BE2C (cell line): ENCODE results near the gene NPC1L1.

Experiments used
- DNase-seq: peaks from one replicate; pipeline ENCODE4 v3.0.0-alpha.2; 2020
- H3K27me3 ChIP-seq: fragments of 250-450 bp; sonication (Bioruptor Pico); 2 replicates; pipeline ENCODE4 v1.5.1; 2020; ENCODE audit warnings: mild to moderate bottlenecking
- H3K36me3 ChIP-seq: fragments of 250-450 bp; sonication (Bioruptor Pico); 2 replicates; pipeline ENCODE4 v1.5.1; 2020; ENCODE audit warnings: mild to moderate bottlenecking
- H3K4me1 ChIP-seq: fragments of 250-450 bp; sonication (Bioruptor Pico); 2 replicates; pipeline ENCODE4 v1.5.1; 2020
- H3K4me3 ChIP-seq: 2 replicates; pipeline ENCODE4 v1.5.1; 2011; ENCODE audit warnings: low read depth, low read length
- H3K9me3 ChIP-seq: fragments of 250-450 bp; sonication (Bioruptor Pico); 2 replicates; pipeline ENCODE4 v1.5.1; 2020
- TF ChIP-seq, protein P1 (sequence below): IDR thresholded peaks from 2 replicates; pipeline ENCODE4 v1.5.1; 2012; ENCODE audit warnings: mild to moderate bottlenecking, low read depth, low read length

Gene NPC1L1

DNA sequence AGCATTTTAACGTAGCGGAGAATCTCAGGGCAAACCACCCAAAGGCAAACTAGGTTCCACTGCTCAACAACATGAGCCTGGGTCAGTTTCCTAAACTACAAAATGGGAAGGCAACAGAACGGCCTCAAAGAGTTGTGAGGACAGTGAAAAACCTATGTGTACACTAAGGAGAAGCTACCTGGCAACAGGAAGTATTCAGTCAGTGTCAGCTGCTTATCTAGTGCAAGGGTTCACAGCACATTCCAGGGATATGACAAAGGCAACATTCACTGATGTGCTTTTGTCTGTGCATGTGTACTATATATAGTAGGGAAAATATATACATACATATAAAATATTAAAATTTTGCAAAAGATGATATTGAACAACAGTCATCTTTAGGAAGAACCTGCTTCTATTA, 67.8 kb downstream of the NPC1L1 start:
- Histone ChIP-seq H3K4me1 (peaks cover 12% of the 10 kb centered on the region), H3K4me3 (no peak overlapping the region), H3K9me3 (no peaks in the 10 kb centered on the region), H3K36me3 (peaks cover 47% of the 10 kb centered on the region), H3K27me3 (no peaks in the 10 kb centered on the region)
- no peak for DNase-seq
- TF ChIP-seq, protein P1, sequence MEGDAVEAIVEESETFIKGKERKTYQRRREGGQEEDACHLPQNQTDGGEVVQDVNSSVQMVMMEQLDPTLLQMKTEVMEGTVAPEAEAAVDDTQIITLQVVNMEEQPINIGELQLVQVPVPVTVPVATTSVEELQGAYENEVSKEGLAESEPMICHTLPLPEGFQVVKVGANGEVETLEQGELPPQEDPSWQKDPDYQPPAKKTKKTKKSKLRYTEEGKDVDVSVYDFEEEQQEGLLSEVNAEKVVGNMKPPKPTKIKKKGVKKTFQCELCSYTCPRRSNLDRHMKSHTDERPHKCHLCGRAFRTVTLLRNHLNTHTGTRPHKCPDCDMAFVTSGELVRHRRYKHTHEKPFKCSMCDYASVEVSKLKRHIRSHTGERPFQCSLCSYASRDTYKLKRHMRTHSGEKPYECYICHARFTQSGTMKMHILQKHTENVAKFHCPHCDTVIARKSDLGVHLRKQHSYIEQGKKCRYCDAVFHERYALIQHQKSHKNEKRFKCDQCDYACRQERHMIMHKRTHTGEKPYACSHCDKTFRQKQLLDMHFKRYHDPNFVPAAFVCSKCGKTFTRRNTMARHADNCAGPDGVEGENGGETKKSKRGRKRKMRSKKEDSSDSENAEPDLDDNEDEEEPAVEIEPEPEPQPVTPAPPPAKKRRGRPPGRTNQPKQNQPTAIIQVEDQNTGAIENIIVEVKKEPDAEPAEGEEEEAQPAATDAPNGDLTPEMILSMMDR = no peak

DNA sequence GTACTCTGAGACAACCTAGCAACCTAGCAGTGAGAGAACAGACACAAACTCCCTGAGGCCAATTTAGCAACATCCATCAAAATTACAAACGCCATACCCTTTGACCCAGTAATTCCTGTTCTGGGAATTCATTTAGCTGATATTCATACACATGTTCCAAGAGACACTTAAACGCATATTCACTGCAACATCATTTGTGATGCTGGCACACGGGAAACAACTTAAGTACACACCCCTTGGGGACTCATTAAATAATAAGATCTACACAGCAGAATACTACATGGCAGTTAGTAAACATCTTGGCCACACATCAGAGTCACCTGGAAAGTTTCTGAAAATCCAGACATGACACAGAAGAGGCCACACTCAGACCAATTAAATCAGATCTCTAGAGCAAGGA, 68.3 kb downstream of the NPC1L1 start:
- Histone ChIP-seq H3K36me3 (peaks cover 47% of the 10 kb centered on the region), H3K9me3 (no peaks in the 10 kb centered on the region), H3K4me1 (peaks cover 12% of the 10 kb centered on the region), H3K4me3 (no peak overlapping the region), H3K27me3 (no peaks in the 10 kb centered on the region)
- DNase-seq = no peak
- TF ChIP-seq, protein P1 = no peak

DNA sequence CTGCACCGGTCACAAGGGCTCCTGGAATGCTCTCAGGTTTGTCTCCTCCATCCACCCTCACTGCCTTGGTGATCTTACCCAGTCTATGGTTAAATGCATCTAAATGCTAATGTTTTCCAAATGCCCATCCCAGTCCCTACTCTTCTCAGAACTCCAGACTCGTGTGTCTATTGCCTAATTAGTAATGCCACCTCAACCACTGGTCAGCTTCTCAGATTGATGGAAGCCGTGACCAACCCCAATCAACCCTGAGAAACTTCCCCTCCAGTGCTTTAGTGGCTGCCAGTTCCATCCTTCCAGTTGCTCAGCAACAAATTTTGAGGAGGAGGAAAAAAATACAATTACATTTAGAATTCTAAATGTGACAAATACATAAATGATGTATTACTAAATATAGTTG, 69.3 kb downstream of the NPC1L1 start:
- TF ChIP-seq, protein P1 = no peak
- Histone ChIP-seq H3K4me3 (no peak overlapping the region), H3K4me1 (peaks cover 12% of the 10 kb centered on the region), H3K27me3 (no peaks in the 10 kb centered on the region), H3K36me3 (peaks cover 49% of the 10 kb centered on the region), H3K9me3 (no peaks in the 10 kb centered on the region)
- DNase-seq = no peak

DNA sequence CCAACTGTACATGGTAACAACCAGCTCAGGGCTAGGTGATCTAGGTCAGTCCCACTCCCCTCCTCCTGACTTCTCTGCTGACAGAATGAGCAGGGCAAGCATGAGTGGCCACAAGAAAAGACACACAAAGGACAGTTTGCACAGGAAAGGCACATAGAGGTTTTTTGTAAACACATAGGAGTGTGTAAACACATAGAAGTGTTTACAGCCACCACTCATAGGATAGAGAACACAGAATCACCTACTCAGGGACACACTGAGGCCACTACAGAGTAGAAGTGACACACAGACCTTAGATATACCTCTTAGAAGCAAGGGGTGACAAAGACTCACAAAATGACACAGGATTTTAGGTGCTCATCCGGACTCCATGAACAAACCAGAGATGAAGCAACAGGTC, 69.7 kb downstream of the NPC1L1 start:
- H3K27me3 ChIP-seq = no peaks in the 10 kb centered on the region
- H3K9me3 ChIP-seq = no peaks in the 10 kb centered on the region
- H3K4me1 ChIP-seq = peaks cover 12% of the 10 kb centered on the region
- TF ChIP-seq, protein P1 = no peak
- H3K36me3 ChIP-seq = peaks cover 47% of the 10 kb centered on the region
- no peak for DNase-seq
- H3K4me3 ChIP-seq = no peak overlapping the region

DNA sequence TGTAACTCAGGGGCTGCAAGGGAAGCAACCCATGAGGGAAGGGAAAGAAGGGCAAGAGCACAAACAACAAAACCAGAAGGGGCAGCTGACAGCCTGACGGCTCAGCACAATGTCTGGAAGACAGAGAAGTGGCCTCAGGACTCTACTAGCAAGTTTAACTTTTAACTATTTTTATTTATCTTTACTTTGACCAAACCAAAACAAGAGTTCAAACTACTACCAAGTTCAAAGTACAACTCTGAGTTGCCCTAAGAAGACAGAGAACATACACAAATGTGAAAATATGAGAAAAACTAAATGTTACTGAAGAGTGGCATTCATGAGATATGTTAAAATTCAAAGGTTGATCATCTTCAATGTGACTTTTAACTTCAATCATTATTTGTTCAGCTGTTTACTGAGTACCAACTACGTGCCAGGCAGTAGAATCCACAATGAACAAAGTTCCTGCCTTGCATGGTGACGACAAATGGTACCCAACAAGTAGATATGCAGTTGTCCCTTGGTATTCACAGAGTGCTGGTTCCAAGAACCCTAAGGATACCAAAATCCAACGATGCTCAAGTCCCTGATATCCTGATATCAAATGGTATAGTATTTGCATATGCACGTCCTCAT, 70.4 kb downstream of the NPC1L1 start:
- Histone ChIP-seq H3K4me3 (no peak overlapping the region), H3K27me3 (no peaks in the 10 kb centered on the region), H3K4me1 (peaks cover 12% of the 10 kb centered on the region), H3K36me3 (peaks cover 41% of the 10 kb centered on the region), H3K9me3 (no peaks in the 10 kb centered on the region)
- no peak for DNase-seq
- TF ChIP-seq, protein P1 = no peak

DNA sequence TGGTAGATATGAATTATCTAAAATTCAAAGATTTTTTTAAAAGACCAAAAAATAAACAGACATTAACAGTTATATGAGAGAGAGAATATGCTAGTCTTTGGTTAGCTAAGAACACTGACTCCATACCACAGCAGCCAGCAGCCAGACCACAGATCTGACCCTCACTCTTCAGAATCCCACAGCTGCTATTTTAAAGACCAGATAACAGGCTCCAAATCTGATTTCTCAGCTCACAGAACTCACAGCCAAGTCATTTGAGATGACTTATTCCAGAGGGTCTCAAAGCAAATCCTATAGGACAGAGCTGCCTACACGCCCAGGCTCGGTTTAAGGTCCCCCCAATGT, 71.0 kb downstream of the NPC1L1 start:
- Histone ChIP-seq H3K4me3 (no peak overlapping the region), H3K27me3 (no peaks in the 10 kb centered on the region), H3K36me3 (peaks cover 38% of the 10 kb centered on the region), H3K4me1 (peaks cover 12% of the 10 kb centered on the region), H3K9me3 (no peaks in the 10 kb centered on the region)
- TF ChIP-seq, protein P1 = no peak
- no peak for DNase-seq
